ENCODE results near the gene FLT4.
"Not testable (repeated sequence)": the region's sequence is repeated elsewhere in the genome, so short reads cannot be mapped to it uniquely, and the experiment has no call there.

DNA sequence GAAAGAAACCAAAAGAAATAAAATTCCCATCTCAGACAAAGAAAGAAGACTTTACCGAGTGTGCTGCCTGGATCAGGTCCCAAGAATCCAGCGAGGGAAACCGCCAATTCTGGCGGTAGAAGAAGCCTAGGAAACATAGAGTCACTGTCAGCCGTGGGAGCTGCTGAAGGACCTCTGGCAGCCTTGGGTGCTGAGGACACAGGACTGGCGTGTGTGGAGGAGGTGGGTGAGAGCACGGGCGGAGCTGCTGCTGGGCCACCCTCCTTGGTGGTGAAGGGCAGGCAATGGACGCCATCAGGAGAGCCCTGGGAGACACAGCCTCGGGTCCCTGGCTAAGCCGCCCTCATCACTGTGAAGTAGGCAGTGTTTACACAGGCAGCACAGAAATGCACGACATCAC, 37.4 kb upstream of the FLT4 start:
- TF ChIP-seq CTCF (IDR thresholded peaks at IDR 0.05; ENCODE audit: low read depth, low read length, poor library complexity, severe bottlenecking); EZH2phosphoT487 (IDR thresholded peaks at IDR 0.05; ENCODE audit: borderline replicate concordance, low read length): not testable (repeated sequence)

All from DOHH2 (cell line).